H1 (cell line): ENCODE measurements around the gene RRP1. TPM values are rescaled to one million over a fixed set of nuclear protein-coding genes. Genes with fewer than 3 reads are reported as not detected.
A peak's percentile ranks its signal among the peaks of the same experiment; 100 is the strongest.

Experiments used
- CTCF ChIA-PET: fragments of 300-600 bp; sonication (Branson Sonifier 250); formaldehyde crosslinking; loops from one replicate; lab custom pipeline; 2021; ENCODE audit not compliant: partially characterized antibody; lab: Charles Lee
- POLR2A ChIA-PET: fragments of 300-600 bp; sonication (Branson Sonifier 250); formaldehyde crosslinking; loops from one replicate; lab custom pipeline; 2021; ENCODE audit warnings: inconsistent platforms; ENCODE audit not compliant: partially characterized antibody; lab: Charles Lee
- DNase-seq, 2 experiments: peaks; one replicate each; pipeline versions ENCODE4 v3.0.0 to v3.0.0-alpha.2; 2010 to 2022; ENCODE audit warnings: low spot score in 2 of 2, low read depth in 1 of 2, mixed read lengths in 1 of 2
- FAIRE-seq: peaks from 2 replicates; lab custom pipeline; 2011; peaks lifted over from hg19 to GRCh38; lab: Jason Lieb, UNC
- H2AFZ ChIP-seq: 2 replicates; pipeline ENCODE4 v1.8.1; 2012; ENCODE audit warnings: low read length, inconsistent platforms
- H2AK5ac ChIP-seq: 2 replicates; pipeline ENCODE4 v1.6.1; 2013; ENCODE audit warnings: low read depth, low read length
- H2BK120ac ChIP-seq: replicated peaks from 2 replicates; pipeline ENCODE3; 2013; ENCODE audit warnings: low read depth, low read length, inconsistent platforms
- H2BK12ac ChIP-seq: 2 replicates; pipeline ENCODE4 v1.6.1; 2013; ENCODE audit warnings: low read depth, low read length
- H2BK15ac ChIP-seq: 2 replicates; pipeline ENCODE4 v1.6.1; 2013; ENCODE audit warnings: low read length
- H2BK20ac ChIP-seq: 2 replicates; pipeline ENCODE4 v1.6.1; 2013; ENCODE audit warnings: low read length
- H2BK5ac ChIP-seq: 2 replicates; pipeline ENCODE4 v1.6.1; 2013; ENCODE audit warnings: low read depth, low read length
- H3K14ac ChIP-seq: 2 replicates; pipeline ENCODE4 v1.6.1; 2013; ENCODE audit warnings: inconsistent platforms; ENCODE audit not compliant: insufficient read length
- H3K18ac ChIP-seq: 2 replicates; pipeline ENCODE4 v1.6.1; 2013; ENCODE audit warnings: low read length; ENCODE audit errors: extremely low read depth
- H3K23ac ChIP-seq: 2 replicates; pipeline ENCODE4 v1.6.1; 2013; ENCODE audit warnings: inconsistent platforms; ENCODE audit not compliant: insufficient read length
- H3K23me2 ChIP-seq: 2 replicates; pipeline ENCODE4 v1.6.1; 2013; ENCODE audit warnings: low read depth, low read length
- H3K27ac ChIP-seq: 2 replicates; pipeline ENCODE4 v1.6.1; 2011; ENCODE audit warnings: low read depth, low read length, inconsistent platforms
- H3K27me3 ChIP-seq, 4 experiments: replicated peaks in 1 of 4; 1 replicate in 1 of 4; 2 replicates in 3 of 4; pipeline versions ENCODE4 v1.6.1 to v1.8.1; 2011 to 2013; ENCODE audit warnings: low read length in 3 of 4, mild to moderate bottlenecking in 3 of 4, inconsistent platforms in 2 of 4, mixed read lengths in 2 of 4, moderate library complexity in 1 of 4; ENCODE audit not compliant: control insufficient read depth in 3 of 4, insufficient read depth in 3 of 4; ENCODE audit errors: extremely low read depth in 1 of 4
- H3K36me3 ChIP-seq, 4 experiments: 2 replicates each; pipeline versions ENCODE4 v1.6.1 to v1.8.1; 2011 to 2013; ENCODE audit warnings: mild to moderate bottlenecking in 4 of 4, low read length in 3 of 4, moderate library complexity in 2 of 4, control low read depth in 1 of 4, inconsistent platforms in 1 of 4; ENCODE audit not compliant: insufficient read depth in 4 of 4, control insufficient read depth in 2 of 4
- H3K4ac ChIP-seq: replicated peaks from 2 replicates; pipeline ENCODE3; 2013; ENCODE audit warnings: low read length, low read depth, mixed read lengths, inconsistent platforms; ENCODE audit not compliant: insufficient read length
- H3K4me1 ChIP-seq, 4 experiments: replicated peaks in 1 of 4; 1 replicate in 1 of 4; 2 replicates in 3 of 4; pipeline versions ENCODE4 v1.6.1 to v1.8.1; 2011 to 2013; ENCODE audit warnings: low read length in 3 of 4, inconsistent platforms in 2 of 4, mixed read lengths in 1 of 4; ENCODE audit not compliant: insufficient read depth in 4 of 4, control insufficient read depth in 3 of 4
- H3K4me2 ChIP-seq, 2 experiments: 2 replicates each; pipeline versions ENCODE4 v1.6.1 to v1.8.1; 2011 to 2013; ENCODE audit warnings: low read depth in 2 of 2, low read length in 2 of 2, control low read depth in 1 of 2, inconsistent platforms in 1 of 2, mild to moderate bottlenecking in 1 of 2; ENCODE audit not compliant: insufficient read depth in 1 of 2
- H3K4me3 ChIP-seq, 4 experiments: fragments of 200-600, 300-600 bp in 1 of 4; sonication (generic), shearing (Covaris generic), sonication (Bioruptor Twin) in 1 of 4; 2 replicates each; pipeline versions ENCODE4 v1.5.1 to v1.8.1; 2011 to 2016; ENCODE audit warnings: low read length in 4 of 4, low read depth in 3 of 4, control low read depth in 2 of 4, inconsistent platforms in 2 of 4, mild to moderate bottlenecking in 2 of 4, mixed read lengths in 1 of 4, moderate library complexity in 1 of 4; ENCODE audit not compliant: insufficient read depth in 2 of 4; ENCODE audit errors: extremely low read depth in 1 of 4
- H3K56ac ChIP-seq: replicated peaks from 2 replicates; pipeline ENCODE3; 2013; ENCODE audit warnings: low read depth, mild to moderate bottlenecking, mixed read lengths, low read length, inconsistent platforms; ENCODE audit not compliant: insufficient read length
- H3K79me1 ChIP-seq: 2 replicates; pipeline ENCODE4 v1.6.1; 2013; ENCODE audit warnings: low read depth, low read length, control low read depth
- H3K79me2 ChIP-seq, 2 experiments: 2 replicates each; pipeline versions ENCODE4 v1.6.1 to v1.8.1; 2012 to 2013; ENCODE audit warnings: low read length in 2 of 2, mild to moderate bottlenecking in 2 of 2, inconsistent platforms in 1 of 2; ENCODE audit not compliant: insufficient read depth in 2 of 2, control insufficient read depth in 1 of 2
- H3K9ac ChIP-seq, 4 experiments: replicated peaks in 1 of 4; 1 replicate in 1 of 4; 2 replicates in 3 of 4; pipeline versions ENCODE4 v1.6.1 to v1.8.1; 2011 to 2013; ENCODE audit warnings: low read depth in 3 of 4, low read length in 3 of 4, control low read depth in 2 of 4, mild to moderate bottlenecking in 2 of 4, moderate library complexity in 2 of 4, inconsistent platforms in 1 of 4; ENCODE audit errors: extremely low read depth in 1 of 4
- H3K9me3 ChIP-seq, 2 experiments: 2 replicates each; pipeline versions ENCODE4 v1.6.1 to v1.8.1; 2012 to 2013; ENCODE audit warnings: mild to moderate bottlenecking in 2 of 2, moderate library complexity in 2 of 2, control low read depth in 1 of 2, inconsistent platforms in 1 of 2, low read depth in 1 of 2, low read length in 1 of 2, mixed read lengths in 1 of 2; ENCODE audit not compliant: insufficient read depth in 2 of 2
- H4K20me1 ChIP-seq, 2 experiments: replicated peaks in 1 of 2; 2 replicates each; pipeline versions ENCODE3 to v1.8.1; 2011 to 2013; ENCODE audit warnings: inconsistent platforms in 2 of 2, low read length in 2 of 2, mild to moderate bottlenecking in 1 of 2; ENCODE audit not compliant: insufficient read depth in 2 of 2, control insufficient read depth in 1 of 2
- H4K5ac ChIP-seq: 2 replicates; pipeline ENCODE4 v1.6.1; 2013; ENCODE audit warnings: low read length, low read depth, mixed read lengths, inconsistent platforms; ENCODE audit not compliant: insufficient read length
- H4K8ac ChIP-seq: 2 replicates; pipeline ENCODE4 v1.8.0; 2013; ENCODE audit warnings: mild to moderate bottlenecking, moderate library complexity, low read length, inconsistent platforms; ENCODE audit not compliant: insufficient read depth; ENCODE audit errors: extremely low read depth
- H4K91ac ChIP-seq: replicated peaks from 2 replicates; pipeline ENCODE3; 2013; ENCODE audit warnings: low read length, mixed read lengths, inconsistent platforms; ENCODE audit not compliant: insufficient read length
- EGR1 ChIP-seq: IDR thresholded peaks from 2 replicates; pipeline ENCODE4 v1.6.1; 2011; ENCODE audit warnings: low read depth, low read length, borderline replicate concordance
- JUN ChIP-seq: IDR thresholded peaks from 2 replicates; pipeline ENCODE4 v1.6.1; 2011; ENCODE audit warnings: low read depth, mild to moderate bottlenecking, improper control_type of control experiment, low read length
- KDM4A ChIP-seq: IDR thresholded peaks from one replicate; pipeline ENCODE4 v1.7.1; 2012; ENCODE audit warnings: low read depth, mild to moderate bottlenecking, moderate library complexity, low read length, inconsistent platforms; ENCODE audit not compliant: severe bottlenecking
- KDM5A ChIP-seq: fragments of 200-600 bp; IDR thresholded peaks from 2 replicates; pipeline ENCODE4 v1.7.1; 2012; ENCODE audit warnings: mild to moderate bottlenecking, low read length, inconsistent platforms, mixed read lengths
- POLR2A ChIP-seq, 2 experiments: IDR thresholded peaks; 1 replicate in 1 of 2; 2 replicates in 1 of 2; pipeline ENCODE4 v1.6.1; 2011; ENCODE audit warnings: low read depth in 2 of 2, low read length in 2 of 2, mild to moderate bottlenecking in 2 of 2; ENCODE audit errors: control extremely low read depth in 1 of 2
- POU5F1 ChIP-seq: IDR thresholded peaks from 2 replicates; pipeline ENCODE4 v1.6.1; 2011; ENCODE audit warnings: low read depth, mild to moderate bottlenecking, low read length, moderate library complexity
- RFX5 ChIP-seq: IDR thresholded peaks from 2 replicates; pipeline ENCODE4 v1.6.1; 2011; ENCODE audit warnings: low read depth, low read length, improper control_type of control experiment, borderline replicate concordance
- SIX5 ChIP-seq: IDR thresholded peaks from 2 replicates; pipeline ENCODE4 v1.6.1; 2011; ENCODE audit warnings: mild to moderate bottlenecking, low read depth, low read length
- SP1 ChIP-seq: IDR thresholded peaks from 2 replicates; pipeline ENCODE4 v1.6.1; 2011; ENCODE audit warnings: low read depth, low read length
- SP2 ChIP-seq: IDR thresholded peaks from 2 replicates; pipeline ENCODE4 v1.6.1; 2012; ENCODE audit warnings: mild to moderate bottlenecking, low read length, inconsistent platforms
- SRF ChIP-seq: IDR thresholded peaks from 2 replicates; pipeline ENCODE4 v1.6.1; 2011; ENCODE audit warnings: mild to moderate bottlenecking, low read depth, low read length, moderate library complexity
- TAF1 ChIP-seq: IDR thresholded peaks from 2 replicates; pipeline ENCODE4 v1.6.1; 2011; ENCODE audit warnings: mild to moderate bottlenecking, low read depth, low read length
- TEAD4 ChIP-seq: IDR thresholded peaks from 2 replicates; pipeline ENCODE4 v1.6.1; 2012; ENCODE audit warnings: low read depth, low read length, inconsistent platforms, mixed read lengths
- ZNF274 ChIP-seq: IDR thresholded peaks from 2 replicates; pipeline ENCODE4 v1.7.0; 2012; ENCODE audit warnings: low read length, borderline replicate concordance; ENCODE audit errors: extremely low read depth
- WGBS, 2 experiments: shearing (Covaris generic) in 1 of 2; methylation state at CpG; one replicate each; pipeline versions ENCODE4 v1.1.6 to v1.1.7; 2013 to 2015; ENCODE audit warnings: low lambda C conversion rate in 2 of 2, mixed read lengths in 2 of 2, inconsistent platforms in 1 of 2, low coverage in 1 of 2, missing lambda C conversion rate in 1 of 2; ENCODE audit not compliant: insufficient replicate concordance in 2 of 2, insufficient coverage in 1 of 2, insufficient read length in 1 of 2; ENCODE audit errors: extremely low coverage in 1 of 2, missing lambda C conversion rate in 1 of 2; 5-methylcytosine and 5-hydroxymethylcytosine counted together
- polyA plus RNA-seq, 7 experiments: library from polyadenylated mRNA; depleted of rRNA in 3 of 7; stranded (reverse) in 5 of 7; unstranded in 2 of 7; fragments of >200 nt in 5 of 7; fragments of 200-250 nt in 2 of 7; gene quantifications; 1 replicate in 5 of 7; 2 replicates in 1 of 7; 4 replicates in 1 of 7; pipeline versions ENCODE4 v1.2.1 to v1.2.3, GENCODE V29; 2011 to 2013; ENCODE audit warnings: missing spikeins in 2 of 7, mixed read lengths in 2 of 7
- total RNA-seq: library from RNA; stranded (reverse); fragmentation: NEBNext Ultra II Directional; extraction: Animal tissue kit (Norgen Biotek cat#: 25700); gene quantifications from 2 replicates; pipeline ENCODE4 v1.2.1, GENCODE V29; 2021
- TF ChIP-seq, protein P1 (sequence below): IDR thresholded peaks from 2 replicates; pipeline ENCODE4 v1.6.1; 2012; ENCODE audit warnings: inconsistent platforms

Gene RRP1
- total and polyA plus RNA-seq, 2 of the 8 experiments (the other 6 are each of a cell fraction or from before 2014, with no cell fraction given), result 11.6 to 55.2 TPM

DNA sequence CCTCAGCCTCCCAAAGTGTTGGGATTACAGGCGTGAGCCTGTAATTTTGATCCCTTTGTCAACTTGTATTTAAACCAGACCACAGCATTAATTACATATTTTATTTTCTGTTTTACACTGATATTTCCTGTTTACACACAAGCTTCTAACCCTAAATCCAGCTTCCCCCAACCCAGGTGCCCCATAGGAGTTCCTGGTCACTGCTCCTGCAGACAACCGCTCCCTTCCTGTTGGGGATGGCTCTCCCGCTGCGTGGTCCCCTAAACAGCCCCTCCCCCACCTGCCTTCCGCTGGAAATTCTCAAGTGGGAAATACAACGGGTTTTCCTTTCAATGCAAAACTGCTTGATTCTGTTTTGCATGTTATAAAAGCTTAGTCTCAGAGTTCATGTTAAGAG is 17.0 kb upstream of the RRP1 start:
- CTCF ChIA-PET, result interaction anchor here (0.9 to 2.8 kb wide), 5 partner anchors 11 to 38 kb away, joined by 3 to 9 read pairs (median 5); partner anchors contain the start of gene RRP1
- FAIRE-seq, result no peak
- no peak overlapping the region for H2BK120ac ChIP-seq
- TF ChIP-seq SP1 (no peak), TEAD4 (no peak), POLR2A (IDR thresholded peaks at IDR 0.05; ENCODE audit: control extremely low read depth in 1 of 2, low read depth in 2 of 2, low read length in 2 of 2) (no peak), KDM5A (no peak), ZNF274 (no peak), SIX5 (no peak), JUN (no peak), POU5F1 (no peak), EGR1 (no peak), RFX5 (no peak), TAF1 (no peak), SP2 (no peak), SRF (no peak), KDM4A (no peak)
- TF ChIP-seq, protein P1, sequence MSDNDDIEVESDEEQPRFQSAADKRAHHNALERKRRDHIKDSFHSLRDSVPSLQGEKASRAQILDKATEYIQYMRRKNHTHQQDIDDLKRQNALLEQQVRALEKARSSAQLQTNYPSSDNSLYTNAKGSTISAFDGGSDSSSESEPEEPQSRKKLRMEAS, result no peak

More for the DNA sequence above, 17.0 kb upstream of the RRP1 start:
- Histone ChIP-seq H4K91ac (no peak overlapping the region), H2BK20ac (no peak overlapping the region), H2BK5ac (peak overlapping the region; percentile 78; the same call in 1 of the 2 replicates), H3K27me3 (no peaks in the 10 kb centered on the region), H2BK15ac (no peak overlapping the region), H3K56ac (no peak overlapping the region), H2AFZ (no peak overlapping the region), H4K5ac (no peak overlapping the region), H2AK5ac (no peak overlapping the region), H3K36me3 (peaks cover 8 to 17% (median 10%) of the 10 kb centered on the region in 4 experiments; a peak in 6 of 8 replicates), H3K79me2 (peaks cover 0 to 19% of the 10 kb centered on the region in 2 experiments; a peak in 1 of 4 replicates), H3K23ac (no peak overlapping the region), H3K14ac (no peak overlapping the region), H3K4me3 (peak overlapping the region in 1 of 4 experiments; percentile 9; a peak in 1 of 8 replicates), H3K9me3 (no peaks in the 10 kb centered on the region), H3K4ac (no peak overlapping the region), H3K79me1 (no peaks in the 10 kb centered on the region; the same call in 1 of the 2 replicates), H3K27ac (no peak overlapping the region), H4K20me1 (peaks cover 0 to 6% of the 10 kb centered on the region in 2 experiments), H3K4me1 (peaks cover 0 to 23% (median 14%) of the 10 kb centered on the region in 4 experiments; a peak in 6 of 7 replicates), H2BK12ac (no peak overlapping the region), H3K23me2 (peaks cover 4% of the 10 kb centered on the region; the same call in 1 of the 2 replicates), H3K4me2 (no peak overlapping the region), H3K18ac (no peak overlapping the region; the same call in 1 of the 2 replicates), H3K9ac (no peak overlapping the region), H4K8ac (no peak overlapping the region)
- no peak for DNase-seq
- 42% methylated on average over 6 of the region's 6 CpGs; no CpG with 5 or more reads in 1 of the 2 experiments for WGBS, 2 experiments
- POLR2A ChIA-PET, result interaction anchor here (0.9 to 5.2 kb wide), 12 partner anchors 10 to 68 kb away, joined by 3 to 28 read pairs (median 4); partner anchors contain the start of gene RRP1
